OCI-LY3 (cell line): ENCODE results near the gene TOMM40L.

Source experiments
- CTCF ChIP-seq: fragments of 200-600, 300-600 bp; sonication (generic); IDR thresholded peaks from 2 replicates; pipeline ENCODE4 v1.5.1; 2014; ENCODE audit warnings: antibody characterized with exemption, low read length, low read depth
- EZH2phosphoT487 ChIP-seq: fragments of 200-600 bp; shearing (Covaris generic); IDR thresholded peaks from 2 replicates; pipeline ENCODE4 v1.6.1; 2018; ENCODE audit warnings: antibody characterized with exemption, mixed run types, low read depth

GRCh38 chr1:161185282-161185682 is 40.6 kb upstream of the TOMM40L start:
- TF ChIP-seq CTCF (no peak), EZH2phosphoT487 (no peak)
